AG09309 (cell line): ENCODE measurements around the gene SLC17A9.

Experiments used
- DNase-seq: peaks from one replicate; pipeline ENCODE4 v3.0.0-alpha.2; 2010; ENCODE audit warnings: low read depth
- H3K4me3 ChIP-seq: 2 replicates; pipeline ENCODE4 v1.5.1; 2011; ENCODE audit warnings: mild to moderate bottlenecking, low read depth, low read length, moderate library complexity; ENCODE audit not compliant: control insufficient read depth
- CTCF ChIP-seq: IDR thresholded peaks from 2 replicates; pipeline ENCODE4 v1.5.1; 2011; ENCODE audit warnings: mild to moderate bottlenecking, low read depth, low read length, inconsistent platforms; ENCODE audit not compliant: insufficient read depth, control insufficient read depth; ENCODE audit errors: missing control alignments

SLC17A9 gene

GRCh38 chr20:62966212-62967148, 14.0 kb downstream of the SLC17A9 start:
- no peak overlapping the region for H3K4me3 ChIP-seq
- TF ChIP-seq CTCF: no peak
- DNase-seq: no peak

DNA sequence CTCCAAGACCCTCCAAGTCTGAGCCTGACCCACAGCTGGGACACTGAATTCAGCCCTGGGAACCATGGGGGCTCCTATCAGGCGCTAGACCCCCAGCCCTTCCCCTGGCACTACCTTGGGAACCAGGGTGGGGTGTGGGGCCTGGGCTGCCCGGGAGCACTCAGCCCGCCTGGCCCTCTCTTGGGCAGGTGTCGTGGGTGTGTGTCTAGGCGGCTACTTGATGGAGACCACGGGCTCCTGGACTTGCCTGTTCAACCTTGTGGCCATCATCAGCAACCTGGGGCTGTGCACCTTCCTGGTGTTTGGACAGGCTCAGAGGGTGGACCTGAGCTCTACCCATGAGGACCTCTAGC, 14.6 kb downstream of the SLC17A9 start:
- H3K4me3 ChIP-seq: no peak overlapping the region
- TF ChIP-seq CTCF: no peak
- DNase-seq: no peak

DNA sequence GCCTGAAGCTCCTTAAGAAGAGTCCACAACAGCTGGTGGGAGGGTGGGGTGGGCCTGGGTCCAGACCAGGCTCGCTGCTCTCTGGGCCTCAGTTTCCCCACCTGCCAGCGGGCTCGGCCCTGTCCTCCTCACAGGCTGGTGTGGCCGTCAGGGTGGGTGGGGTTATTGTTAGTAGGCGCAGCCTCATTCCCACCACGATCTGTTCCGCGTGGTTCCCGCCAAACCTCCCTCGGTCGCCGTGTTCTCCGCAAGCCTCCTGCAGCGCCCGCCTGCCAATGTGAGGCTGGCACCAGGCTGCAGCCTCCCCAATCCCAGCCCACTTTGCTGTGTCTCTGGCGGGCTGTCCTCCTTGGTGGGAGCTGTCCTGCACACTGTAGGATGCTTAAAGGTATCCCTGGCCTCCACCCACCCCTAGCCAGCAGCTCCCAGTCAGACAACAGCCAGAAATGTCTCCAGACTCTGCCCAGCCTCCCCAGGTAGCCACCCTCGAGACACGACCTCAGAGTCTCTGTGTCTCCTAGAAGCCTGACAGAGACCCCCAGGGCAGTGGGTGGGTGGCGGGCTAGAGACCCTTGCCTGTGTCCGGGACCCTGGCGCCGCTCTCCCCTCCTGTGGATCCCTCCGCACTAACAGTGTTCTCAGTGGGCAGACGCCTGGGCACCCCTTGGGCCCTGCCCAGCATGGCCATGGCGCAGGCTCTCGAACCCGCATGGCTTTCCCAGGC, 15.3 kb downstream of the SLC17A9 start:
- TF ChIP-seq CTCF: no peak
- no peak for DNase-seq

GRCh38 chr20:62968378-62969178, 16.1 kb downstream of the SLC17A9 start:
- no peak for DNase-seq
- no peak overlapping the region for H3K4me3 ChIP-seq
- no peak for TF ChIP-seq CTCF

More for the DNA sequence above, 15.3 kb downstream of the SLC17A9 start:
- H3K4me3 ChIP-seq: no peak overlapping the region

GRCh38 chr20:62969179-62969760, 16.8 kb downstream of the SLC17A9 start:
- no peak for TF ChIP-seq CTCF
- no peak overlapping the region for H3K4me3 ChIP-seq
- DNase-seq: no peak

- no peak for DNase-seq
- no peak overlapping the region for H3K4me3 ChIP-seq
- TF ChIP-seq CTCF: no peak
Measured at GRCh38 chr20:62969939-62970306, 17.4 kb downstream of the SLC17A9 start.
